Astrocyte of the cerebellum (primary cell): Measurements from ENCODE around the gene ST14.

Experiments
- DNase-seq: peaks from one replicate; pipeline ENCODE4 v3.0.0-alpha.2; 2011; ENCODE audit warnings: low read depth
- H3K4me3 ChIP-seq: 2 replicates; pipeline ENCODE4 v1.5.1; 2011; ENCODE audit warnings: mild to moderate bottlenecking, low read depth, low read length, moderate library complexity
- in situ Hi-C: cut with HindIII; loops from 2 replicates; pipeline ENCODE4 v1.10.0; 2017; ENCODE audit warnings: low sequenced_read_pairs
- TF ChIP-seq, protein P1 (sequence below): IDR thresholded peaks from 2 replicates; pipeline ENCODE4 v1.5.1; 2012; ENCODE audit warnings: low read length, low read depth, moderate library complexity, mild to moderate bottlenecking; ENCODE audit errors: missing control alignments

The ST14 gene

DNA sequence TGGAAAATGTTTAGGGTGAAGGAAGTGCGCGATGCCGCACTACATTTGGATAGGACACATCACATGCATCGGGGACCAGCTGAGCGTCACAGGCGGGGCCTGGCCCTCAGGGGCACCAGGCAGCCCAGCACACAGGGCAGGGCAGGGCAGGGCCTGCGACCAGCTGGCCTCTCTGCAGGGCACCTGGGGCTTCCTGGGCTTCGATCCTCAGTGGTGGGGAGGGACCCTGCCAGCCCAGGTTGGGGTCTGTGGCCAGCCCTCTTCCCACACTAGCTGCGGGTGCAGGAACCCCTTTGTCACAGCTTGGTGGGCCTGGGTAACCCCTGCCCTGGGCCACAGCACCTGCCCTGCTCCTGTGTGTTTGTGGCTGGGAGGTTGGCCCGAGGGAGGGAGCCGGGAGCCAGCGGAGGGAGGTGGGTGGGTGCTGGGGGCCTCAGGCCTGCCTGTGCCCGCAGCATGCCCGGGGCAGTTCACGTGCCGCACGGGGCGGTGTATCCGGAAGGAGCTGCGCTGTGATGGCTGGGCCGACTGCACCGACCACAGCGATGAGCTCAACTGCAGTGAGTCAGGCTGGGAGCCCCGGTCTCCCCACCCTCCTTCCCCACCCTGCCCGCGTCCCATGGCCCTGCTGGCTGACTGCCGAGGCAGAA lies 37.9 kb downstream of the ST14 start:
- in situ Hi-C loops = no loop called here
- TF ChIP-seq, protein P1, sequence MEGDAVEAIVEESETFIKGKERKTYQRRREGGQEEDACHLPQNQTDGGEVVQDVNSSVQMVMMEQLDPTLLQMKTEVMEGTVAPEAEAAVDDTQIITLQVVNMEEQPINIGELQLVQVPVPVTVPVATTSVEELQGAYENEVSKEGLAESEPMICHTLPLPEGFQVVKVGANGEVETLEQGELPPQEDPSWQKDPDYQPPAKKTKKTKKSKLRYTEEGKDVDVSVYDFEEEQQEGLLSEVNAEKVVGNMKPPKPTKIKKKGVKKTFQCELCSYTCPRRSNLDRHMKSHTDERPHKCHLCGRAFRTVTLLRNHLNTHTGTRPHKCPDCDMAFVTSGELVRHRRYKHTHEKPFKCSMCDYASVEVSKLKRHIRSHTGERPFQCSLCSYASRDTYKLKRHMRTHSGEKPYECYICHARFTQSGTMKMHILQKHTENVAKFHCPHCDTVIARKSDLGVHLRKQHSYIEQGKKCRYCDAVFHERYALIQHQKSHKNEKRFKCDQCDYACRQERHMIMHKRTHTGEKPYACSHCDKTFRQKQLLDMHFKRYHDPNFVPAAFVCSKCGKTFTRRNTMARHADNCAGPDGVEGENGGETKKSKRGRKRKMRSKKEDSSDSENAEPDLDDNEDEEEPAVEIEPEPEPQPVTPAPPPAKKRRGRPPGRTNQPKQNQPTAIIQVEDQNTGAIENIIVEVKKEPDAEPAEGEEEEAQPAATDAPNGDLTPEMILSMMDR = no peak
- H3K4me3 ChIP-seq = no peak overlapping the region
- no peak for DNase-seq

DNA sequence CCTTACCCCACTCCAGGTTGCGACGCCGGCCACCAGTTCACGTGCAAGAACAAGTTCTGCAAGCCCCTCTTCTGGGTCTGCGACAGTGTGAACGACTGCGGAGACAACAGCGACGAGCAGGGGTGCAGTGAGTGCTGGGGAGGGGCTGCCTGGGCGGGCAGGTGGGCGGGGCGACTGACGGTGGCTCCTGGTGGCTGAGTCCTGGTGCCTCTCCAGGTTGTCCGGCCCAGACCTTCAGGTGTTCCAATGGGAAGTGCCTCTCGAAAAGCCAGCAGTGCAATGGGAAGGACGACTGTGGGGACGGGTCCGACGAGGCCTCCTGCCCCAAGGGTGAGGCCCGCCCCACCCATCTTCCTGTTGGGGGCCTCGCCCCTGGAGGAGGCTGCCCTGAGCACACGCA lies 38.7 kb downstream of the ST14 start:
- in situ Hi-C loops = no loop called here
- DNase-seq = no peak
- no peak overlapping the region for H3K4me3 ChIP-seq
- TF ChIP-seq, protein P1 = no peak

DNA sequence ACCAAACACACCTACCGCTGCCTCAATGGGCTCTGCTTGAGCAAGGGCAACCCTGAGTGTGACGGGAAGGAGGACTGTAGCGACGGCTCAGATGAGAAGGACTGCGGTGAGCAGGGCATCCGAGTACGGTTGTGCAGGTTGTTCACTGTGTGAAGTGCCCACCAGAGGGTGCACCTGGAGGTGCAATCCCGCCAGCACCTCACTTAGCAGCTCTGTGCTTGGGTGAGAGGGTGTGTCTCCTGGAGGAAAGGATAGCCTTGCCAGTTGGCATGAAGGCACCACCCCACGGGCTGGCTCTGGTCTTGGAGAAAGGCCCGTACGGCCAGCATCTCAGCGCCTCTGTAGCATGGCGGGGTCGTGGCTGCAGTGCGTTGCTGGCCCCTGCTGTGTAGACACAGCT lies 39.4 kb downstream of the ST14 start:
- no peak for DNase-seq
- no peak overlapping the region for H3K4me3 ChIP-seq
- in situ Hi-C loops = no loop called here
- TF ChIP-seq, protein P1 = no peak

DNA sequence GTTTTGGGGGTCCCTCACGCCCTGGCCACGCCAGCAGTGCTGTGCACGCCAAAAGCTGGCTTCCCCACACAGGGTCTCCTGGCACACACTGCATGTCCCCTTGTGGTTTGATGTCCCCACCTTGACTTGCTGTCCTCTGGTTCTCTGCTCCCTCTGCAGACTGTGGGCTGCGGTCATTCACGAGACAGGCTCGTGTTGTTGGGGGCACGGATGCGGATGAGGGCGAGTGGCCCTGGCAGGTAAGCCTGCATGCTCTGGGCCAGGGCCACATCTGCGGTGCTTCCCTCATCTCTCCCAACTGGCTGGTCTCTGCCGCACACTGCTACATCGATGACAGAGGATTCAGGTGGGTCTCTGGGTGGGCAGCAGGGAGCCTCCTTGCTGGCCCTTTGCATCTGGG lies 40.2 kb downstream of the ST14 start:
- DNase-seq = no peak
- TF ChIP-seq, protein P1 = no peak
- in situ Hi-C loops = loop anchor here (25.0 kb wide), 2 partner anchors 188 to 688 kb away; no protein-coding TSS in a partner anchor
- no peak overlapping the region for H3K4me3 ChIP-seq

DNA sequence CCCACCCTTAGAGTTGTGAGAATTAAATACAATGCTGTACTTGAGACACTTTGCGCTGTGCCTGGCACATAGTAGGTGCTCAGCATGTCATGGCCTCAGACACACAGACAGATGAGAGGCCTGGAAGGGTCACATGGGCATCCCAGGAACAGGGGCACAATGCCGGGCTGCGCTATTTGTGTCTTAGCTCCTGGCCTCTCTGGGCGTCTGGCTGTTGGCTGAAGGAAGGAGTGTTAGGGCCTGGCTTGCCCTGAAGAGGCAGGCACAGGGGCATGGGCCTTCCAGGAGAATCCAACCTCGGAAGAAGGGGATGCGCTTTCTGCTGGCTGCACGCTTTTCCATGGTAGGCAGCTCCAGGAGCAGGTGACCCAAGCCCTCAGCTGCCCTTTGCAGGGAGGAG lies 41.4 kb downstream of the ST14 start:
- TF ChIP-seq, protein P1 = no peak
- in situ Hi-C loops = loop anchor here (25.0 kb wide), 2 partner anchors 186 to 686 kb away; no protein-coding TSS in a partner anchor
- H3K4me3 ChIP-seq = no peak overlapping the region
- no peak for DNase-seq

DNA sequence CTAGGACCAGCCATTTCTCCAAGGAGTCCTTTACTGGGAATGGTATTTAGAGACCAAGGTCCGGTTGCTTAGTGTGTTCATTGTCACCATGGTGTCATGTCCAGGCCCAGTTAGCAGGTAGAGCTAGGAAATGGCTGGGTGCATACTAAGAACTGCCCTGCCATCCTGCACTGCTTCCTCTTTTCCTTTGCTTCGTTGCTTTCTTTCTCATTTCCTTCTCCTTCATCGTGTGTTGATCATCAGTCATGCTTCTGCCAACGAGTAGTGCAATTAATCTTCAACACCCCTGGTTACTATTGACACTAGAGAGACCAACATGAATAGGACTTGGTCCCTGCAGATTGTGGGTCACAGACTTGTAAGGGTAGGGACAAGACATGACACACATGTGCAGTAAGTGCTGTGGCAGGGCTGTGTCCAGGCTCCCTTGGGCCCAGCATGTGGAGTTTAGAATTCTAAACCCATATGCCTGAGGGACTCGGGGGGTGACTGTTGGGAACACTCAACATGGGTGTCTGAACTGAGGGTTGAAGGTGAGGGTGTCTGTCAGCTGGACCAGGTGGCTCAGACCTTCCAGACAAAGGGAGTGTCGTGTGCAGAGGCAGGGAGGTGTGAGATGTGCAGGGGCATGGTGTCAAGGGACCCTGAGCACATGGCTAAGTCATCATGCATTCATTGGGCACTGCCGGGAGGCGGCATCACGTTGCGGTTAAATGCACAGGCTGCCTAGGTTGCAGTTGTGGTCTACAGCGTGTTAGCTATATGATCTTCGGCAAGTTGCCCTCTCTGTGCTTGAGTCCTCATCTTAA lies 42.6 kb downstream of the ST14 start:
- no peak for DNase-seq
- in situ Hi-C loops = loop anchor here (25.0 kb wide), 2 partner anchors 185 to 685 kb away; no protein-coding TSS in a partner anchor
- TF ChIP-seq, protein P1 = no peak
- H3K4me3 ChIP-seq = no peak overlapping the region
